ENCODE results near the gene RAPGEF5.

RAPGEF5 gene

DNA sequence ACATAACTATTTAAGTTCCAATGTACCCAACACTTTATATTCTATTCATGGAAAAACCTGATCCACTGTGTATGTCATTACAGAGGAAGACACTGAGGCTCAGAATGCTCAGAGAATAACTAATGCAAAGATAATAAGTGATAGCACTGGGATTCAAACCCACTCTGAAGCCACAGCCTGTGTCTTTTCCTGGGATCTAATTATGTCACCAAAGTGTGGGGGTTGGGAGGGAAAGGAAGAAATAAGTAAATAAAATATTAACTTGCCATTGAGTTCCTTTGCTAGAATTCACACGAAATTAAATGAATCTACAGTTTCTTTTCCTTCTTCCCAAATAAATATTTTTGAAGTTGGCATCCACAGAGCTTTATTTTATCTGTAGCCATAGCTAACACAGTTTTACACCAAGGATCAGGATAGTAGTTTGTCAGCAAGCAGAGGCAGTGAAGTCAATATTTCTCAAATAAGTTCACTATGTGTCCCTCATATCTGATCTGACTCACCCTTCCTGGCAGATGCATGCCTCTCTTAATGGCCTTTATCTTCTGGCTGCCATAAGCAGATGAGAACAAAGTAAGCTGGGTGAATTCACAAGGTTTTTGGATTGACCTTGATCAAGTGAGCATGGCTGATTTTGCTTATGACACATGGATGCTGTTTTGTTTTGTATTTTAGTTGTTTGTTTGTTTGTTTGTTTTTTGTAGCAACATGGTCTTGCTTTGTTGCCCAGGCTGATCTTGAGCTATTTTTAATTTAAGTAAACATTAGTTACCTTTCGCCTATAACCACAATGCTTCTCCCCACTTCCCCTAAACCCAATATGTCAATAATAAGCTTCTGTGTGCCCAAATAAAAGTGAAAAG lies 6.3 kb downstream of the RAPGEF5 start:
- DNase-seq (ENCODE audit: low read depth in 3 of 3, low spot score in 1 of 3): no peak

DNA sequence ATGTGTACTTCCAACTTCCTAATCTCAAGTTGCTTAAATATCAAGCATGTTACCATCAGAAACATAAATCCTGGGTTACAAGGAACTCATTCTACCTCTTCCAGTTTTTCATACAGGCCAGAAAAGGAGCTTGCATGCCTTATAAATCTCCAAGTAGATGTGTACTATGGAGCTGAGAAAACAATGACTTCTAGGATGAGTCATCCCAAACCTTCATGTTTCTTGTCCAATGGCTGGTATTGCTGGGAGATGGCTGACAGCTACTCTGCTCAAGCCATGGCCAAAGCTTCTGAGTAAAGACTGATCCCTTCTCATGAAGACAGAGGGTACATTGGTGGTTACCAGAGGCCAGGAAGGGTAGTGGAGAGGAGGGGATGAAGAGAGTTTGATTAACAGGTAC lies 8.6 kb downstream of the RAPGEF5 start:
- DNase-seq (ENCODE audit: low read depth in 3 of 3, low spot score in 1 of 3): no peak

DNA sequence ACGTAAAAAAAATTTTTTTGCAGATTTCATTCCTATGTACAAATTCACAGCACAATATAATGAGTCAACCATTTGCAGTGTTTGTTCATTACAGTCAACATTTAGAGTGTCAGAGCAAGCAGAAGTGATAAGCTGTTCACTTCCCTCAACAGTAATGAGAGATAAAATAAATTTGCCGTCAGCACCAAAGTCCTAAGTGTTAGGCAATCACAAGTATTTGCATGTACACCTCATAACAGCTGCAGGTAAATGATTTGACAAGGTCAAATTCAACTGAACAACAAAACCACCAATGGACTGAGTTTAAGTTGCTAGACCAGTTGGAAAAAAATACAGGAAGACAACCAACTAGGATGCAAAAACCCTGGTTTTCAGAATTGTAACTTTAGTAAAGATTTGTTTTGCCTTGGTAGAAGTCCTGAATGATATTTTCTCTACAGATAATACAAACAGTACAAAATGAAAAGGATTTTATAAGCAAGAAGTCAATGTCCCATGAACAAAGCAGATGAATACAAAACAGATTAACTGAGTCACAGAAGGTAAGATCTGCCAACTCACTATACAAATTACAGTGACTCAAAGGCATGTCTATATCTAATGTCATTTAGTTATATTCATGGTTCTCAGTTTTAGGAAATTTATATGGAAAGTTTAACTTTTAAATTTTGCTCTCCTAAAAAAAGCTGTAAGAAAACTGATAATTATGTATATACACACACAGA lies 10.4 kb downstream of the RAPGEF5 start:
- no peak for DNase-seq (ENCODE audit: low read depth in 3 of 3, low spot score in 1 of 3)

DNA sequence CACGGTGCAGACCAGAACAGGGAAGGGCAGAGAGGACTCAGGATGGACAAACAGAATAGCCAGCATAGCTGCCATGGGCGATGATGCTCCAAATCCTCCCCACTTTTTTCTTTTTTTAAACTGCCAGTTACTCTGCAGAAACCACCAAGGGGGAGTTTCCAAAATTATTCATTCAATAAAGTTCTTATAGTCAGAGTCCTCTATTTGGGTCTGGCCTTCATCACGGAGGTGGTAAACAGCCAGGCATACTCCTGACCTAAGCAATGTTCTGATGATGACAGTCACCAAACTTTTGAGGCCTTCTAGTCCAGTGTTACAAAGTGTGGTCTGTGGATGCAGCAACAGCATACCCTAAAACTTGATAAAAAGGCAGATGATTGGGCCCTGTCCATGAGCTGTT lies 12.3 kb downstream of the RAPGEF5 start:
- DNase-seq (ENCODE audit: low read depth in 3 of 3, low spot score in 1 of 3): no peak

DNA sequence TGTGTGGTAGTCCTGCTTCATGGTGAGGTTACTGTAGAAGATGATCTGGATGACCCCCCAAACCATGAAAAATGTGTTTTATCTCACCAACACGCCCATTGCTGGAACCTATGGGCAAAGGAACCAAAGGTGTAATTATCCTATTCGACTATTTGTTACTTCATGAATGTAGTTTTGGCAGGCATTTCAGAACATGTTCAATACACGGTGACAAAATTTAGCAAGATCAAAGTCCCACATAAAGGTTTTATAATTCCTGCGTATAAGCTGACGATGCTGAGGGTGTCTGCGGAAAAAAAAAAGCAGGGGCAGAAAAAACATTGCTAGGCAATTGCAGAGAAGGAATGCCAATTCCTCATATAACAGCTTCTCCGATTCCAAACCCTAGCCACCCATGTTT lies 13.3 kb downstream of the RAPGEF5 start:
- no peak for DNase-seq (ENCODE audit: low read depth in 3 of 3, low spot score in 1 of 3)

DNA sequence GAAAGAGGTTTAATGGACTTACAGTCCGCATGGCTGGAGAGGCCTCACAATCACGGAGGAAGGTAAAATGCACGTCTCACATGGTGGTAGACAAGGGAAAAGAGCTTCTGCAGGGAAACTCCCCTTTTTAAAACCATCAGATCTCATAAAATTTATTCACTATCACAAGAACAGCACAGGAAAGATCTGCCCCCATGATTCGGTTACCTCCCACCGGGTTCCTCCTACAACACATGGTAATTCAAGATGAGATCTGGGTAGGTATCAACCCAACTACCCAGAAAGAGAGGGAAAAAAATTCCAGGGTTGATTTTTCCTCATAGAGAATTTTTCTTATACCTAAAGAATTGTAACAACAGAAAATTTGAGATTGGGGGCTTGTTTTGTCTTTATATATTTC lies 13.9 kb downstream of the RAPGEF5 start:
- DNase-seq (ENCODE audit: low read depth in 3 of 3, low spot score in 1 of 3): no peak

DNA sequence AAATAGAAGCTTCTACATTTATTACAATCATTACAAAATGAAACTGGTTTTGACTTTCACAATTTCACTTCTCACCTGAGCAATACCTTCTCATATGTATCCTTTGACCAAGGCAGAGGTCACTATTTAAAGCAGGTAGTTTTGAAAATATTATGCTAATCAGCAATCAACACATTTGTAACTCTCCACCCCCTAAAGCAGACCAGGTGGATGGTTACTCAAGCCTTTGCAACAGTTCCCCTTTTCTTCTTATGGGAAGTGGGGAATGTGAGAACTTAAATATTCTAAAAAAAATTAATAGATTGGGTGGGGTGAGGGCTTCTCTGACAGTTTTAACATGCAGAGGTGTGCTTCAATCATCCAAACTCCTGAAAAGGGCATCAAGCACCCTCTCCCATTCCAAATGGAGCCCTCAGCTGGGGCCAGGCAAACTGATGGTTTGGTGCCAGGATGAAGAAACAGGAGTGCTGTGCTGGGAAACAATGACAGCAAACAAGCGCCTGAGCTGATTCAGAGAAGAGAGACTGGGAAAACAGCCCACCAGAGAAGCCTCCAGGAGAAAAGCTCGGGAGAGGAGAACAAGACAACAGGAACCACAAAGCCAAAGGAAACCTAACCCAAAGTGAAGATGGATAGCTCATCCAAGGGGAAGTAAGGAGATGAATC lies 17.1 kb downstream of the RAPGEF5 start:
- no peak for DNase-seq (ENCODE audit: low read depth in 3 of 3, low spot score in 1 of 3)

DNA sequence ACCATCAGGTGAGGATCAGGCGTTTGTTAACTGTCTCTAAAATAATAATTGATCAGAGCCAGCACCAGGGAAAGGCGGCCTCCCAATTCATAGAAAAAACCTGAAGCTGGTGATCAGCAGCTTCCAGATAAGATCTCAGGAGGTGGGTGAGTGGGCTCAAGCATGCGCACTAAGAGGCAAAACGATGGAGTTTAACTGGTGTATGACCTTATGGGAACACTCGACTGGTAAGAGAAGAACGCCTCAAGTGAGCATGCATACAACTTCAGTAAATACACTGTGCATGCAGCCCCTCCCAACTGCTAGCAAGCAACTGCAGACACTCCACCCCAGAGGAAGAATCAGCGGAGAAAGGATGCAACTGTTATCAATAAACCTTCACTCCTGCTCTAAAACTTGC lies 18.1 kb downstream of the RAPGEF5 start:
- no peak for DNase-seq (ENCODE audit: low read depth in 3 of 3, low spot score in 1 of 3)

DNA sequence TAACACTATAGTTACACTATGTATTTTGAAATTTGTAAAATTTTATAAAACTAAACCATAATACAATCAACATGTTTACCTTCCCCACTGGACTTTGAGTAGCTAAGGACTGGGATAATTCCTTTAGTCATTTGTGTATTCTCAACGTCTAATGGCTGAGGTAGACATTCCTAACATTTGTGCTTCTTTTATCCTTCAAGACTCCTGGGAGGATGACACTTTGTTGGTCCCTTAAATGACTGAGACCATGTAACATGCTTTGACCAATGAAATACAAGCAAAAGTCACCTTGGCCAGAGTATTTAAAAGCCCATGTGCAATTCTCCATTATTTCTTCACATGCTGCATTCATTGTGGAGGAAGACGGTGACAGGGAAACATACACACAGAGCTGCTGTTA lies 18.5 kb downstream of the RAPGEF5 start:
- DNase-seq (ENCODE audit: low read depth in 3 of 3, low spot score in 1 of 3): no peak

DNA sequence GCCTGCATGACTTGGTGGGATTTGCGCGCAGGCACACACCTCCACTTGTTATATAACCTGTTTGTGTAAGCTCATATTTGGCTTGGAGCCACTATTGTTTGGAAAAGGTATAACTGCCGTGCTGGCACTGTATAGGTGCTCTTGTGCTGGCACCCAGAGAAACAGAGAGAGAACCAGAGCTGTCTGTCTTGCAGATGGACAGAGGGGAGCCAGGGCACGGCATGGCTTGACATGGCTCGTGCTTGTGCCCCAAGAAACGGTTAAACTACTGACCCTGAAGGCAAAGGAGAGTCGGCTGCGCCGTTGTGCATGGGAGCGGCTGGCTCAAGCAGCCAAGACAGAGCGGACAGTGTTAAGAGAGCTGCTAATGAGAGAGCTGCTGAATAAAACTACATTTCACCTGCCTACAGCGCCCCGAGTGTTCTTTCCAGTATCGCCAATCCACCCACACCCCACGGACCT lies 23.2 kb downstream of the RAPGEF5 start:
- no peak for DNase-seq (ENCODE audit: low read depth in 3 of 3, low spot score in 1 of 3)

DNA sequence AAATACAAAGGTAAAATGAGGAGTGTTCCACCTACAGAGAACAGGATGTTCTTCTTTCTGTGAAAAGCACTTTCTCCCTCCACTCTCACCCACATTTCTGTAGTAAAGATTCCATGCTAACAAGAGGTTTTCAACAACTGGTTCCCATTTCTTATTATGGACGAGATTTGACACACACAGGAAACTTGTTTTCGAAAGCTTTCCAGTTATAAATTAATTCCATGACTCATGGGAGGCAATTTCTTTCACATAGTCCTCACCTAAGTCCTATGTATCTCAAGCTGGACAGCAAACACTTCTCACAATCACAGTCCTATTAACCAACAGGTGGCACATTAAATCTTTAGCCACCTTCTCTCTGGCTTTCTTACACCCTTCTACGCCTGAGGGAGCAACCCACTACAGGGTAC lies 24.5 kb downstream of the RAPGEF5 start:
- no peak for DNase-seq (ENCODE audit: low read depth in 3 of 3, low spot score in 1 of 3)

DNA sequence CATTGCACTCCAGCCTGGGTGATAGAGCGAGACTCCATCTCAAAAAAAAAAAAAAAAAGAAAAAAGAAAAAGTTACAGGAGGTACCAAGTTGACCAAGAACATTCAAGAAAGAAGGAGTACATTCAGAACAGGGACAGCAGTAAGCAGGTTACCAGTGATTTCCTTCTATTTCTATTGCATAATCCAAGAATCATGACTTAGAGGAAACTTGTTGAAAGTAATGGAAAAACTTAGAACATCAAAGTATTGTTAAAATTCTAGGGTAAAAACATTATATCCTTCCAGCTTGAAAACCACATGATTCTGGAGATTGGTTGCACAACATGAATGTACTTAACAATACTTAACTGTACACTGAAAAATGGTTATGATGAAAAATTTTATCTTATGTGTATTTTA lies 25.2 kb downstream of the RAPGEF5 start:
- no peak for DNase-seq (ENCODE audit: low read depth in 3 of 3, low spot score in 1 of 3)

DNA sequence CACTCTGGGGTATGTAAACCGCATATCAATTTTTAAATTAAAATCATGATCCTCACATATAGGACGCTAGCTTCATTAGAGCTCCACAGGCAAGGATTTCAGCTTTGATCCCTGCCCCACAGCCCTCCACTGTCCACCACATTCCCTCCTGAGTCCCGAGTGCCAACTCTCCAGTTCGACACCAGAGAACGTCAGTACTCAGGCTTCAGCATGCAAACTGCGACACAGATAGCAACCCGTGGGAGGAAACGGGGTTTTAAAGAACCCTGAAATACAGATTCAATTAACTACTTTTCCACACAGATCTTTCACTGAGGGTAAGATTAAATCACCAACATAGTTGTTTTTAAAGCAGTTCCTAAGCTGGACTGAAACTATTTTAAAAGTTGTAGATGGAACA lies 26.1 kb downstream of the RAPGEF5 start:
- DNase-seq (ENCODE audit: low read depth in 3 of 3, low spot score in 1 of 3): no peak

DNA sequence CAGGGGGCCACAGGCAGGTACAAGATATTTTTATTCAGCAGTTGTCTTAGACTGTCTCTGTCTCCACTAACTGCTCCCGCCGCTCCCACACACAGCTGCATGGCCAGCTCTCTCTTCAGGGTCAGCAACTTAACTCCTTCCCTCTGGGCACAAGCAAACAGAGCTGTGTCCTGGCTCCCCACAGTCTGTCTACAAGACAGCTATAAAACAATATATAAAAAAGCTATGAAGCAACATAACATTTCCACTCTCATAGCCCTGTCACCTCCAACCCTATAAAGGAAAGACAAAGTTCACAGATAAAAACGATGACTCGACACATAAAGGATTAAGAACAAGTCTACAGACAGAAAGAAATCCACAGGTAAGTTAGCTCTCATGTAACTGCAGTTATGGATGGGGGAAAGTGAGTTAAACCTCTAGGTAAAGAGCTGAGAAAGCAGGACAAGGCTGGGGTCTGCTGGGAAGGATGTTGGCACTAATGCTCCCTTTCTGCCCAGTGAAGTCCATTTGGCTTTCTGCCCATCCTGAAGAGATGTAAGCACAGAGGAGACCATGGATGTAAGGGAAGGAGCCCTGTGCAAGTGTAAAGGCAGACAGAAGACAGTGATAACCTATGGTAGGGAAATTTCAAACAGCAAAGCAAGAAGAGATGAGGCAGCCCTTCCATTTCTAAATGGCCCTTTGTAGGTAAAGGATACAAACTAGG lies 27.0 kb downstream of the RAPGEF5 start:
- DNase-seq (ENCODE audit: low read depth in 3 of 3, low spot score in 1 of 3): no peak

DNA sequence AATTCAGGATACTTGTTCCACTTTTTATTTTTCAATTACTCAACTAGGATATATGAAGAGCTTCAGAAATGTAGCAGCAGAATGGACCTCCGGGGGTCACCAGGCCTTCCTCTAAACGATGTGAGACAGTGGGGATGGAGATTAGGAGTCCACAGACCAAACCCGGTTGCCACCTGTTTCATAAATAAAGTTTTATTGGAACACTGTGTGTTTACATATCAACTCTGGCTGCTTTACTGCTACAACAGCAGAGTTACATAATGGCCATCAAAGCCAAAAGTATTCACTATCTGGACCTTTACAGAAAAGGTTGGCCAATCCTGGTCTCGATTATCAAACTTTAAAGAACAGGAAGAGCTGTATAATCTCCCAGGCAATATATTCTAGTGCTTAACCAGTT lies 30.8 kb downstream of the RAPGEF5 start:
- DNase-seq (ENCODE audit: low read depth in 3 of 3, low spot score in 1 of 3): no peak

DNA sequence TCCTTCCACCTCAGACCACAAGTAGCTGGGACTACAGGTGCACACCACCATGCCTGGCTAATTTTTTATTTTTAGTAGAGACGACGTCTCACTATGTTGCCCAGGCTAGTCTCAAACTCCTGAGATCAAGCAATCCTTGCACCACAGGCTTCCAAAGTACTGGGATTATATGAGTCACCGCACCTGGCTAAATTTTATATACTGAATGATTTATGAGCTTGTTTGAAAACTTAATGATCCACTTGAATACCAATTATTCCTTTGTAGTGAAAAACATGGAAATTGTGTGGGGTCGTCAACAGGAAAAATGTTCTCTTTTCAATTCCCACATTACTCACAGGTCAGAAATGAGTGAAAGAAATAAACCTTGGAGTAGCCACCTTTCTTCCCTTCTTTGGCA lies 31.3 kb downstream of the RAPGEF5 start:
- DNase-seq (ENCODE audit: low read depth in 3 of 3, low spot score in 1 of 3): no peak

DNA sequence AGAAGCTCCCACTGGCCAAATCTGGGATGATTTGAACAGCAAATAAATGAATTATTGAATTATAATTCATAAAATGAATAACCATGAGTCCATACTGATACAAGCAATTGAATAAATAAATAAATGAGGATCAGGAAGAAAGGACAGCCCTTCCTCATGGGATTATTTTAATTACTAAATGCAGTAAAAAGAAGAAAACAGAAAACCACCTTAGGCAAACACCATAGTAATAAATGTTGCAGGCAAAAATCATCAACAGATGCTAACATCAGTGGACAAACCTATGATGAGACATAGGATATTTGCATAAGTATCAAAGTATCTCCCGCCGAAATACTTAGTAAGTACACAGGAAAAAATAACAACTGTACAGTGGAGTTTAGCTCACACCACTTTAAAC lies 33.2 kb downstream of the RAPGEF5 start:
- no peak for DNase-seq (ENCODE audit: low read depth in 3 of 3, low spot score in 1 of 3)

DNA sequence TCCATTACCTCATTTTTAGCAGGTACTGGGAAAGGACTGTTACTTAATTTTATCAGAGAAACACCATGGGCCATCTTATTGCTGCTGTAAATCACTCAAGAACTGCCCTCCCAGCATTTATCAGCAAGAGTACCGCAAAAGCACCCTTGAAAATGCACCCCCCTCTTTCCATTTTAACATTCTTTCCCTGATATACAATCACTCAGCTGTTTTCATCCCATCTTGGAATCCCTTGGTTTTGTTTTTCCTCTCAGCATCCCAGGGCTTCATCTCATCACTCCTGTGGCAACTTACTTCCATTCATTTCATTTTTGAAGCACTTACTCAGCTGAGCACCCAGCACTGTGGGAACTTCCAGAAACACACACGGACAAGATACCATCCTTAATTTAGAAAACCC lies 36.5 kb downstream of the RAPGEF5 start:
- DNase-seq (ENCODE audit: low read depth in 3 of 3, low spot score in 1 of 3): no peak

DNA sequence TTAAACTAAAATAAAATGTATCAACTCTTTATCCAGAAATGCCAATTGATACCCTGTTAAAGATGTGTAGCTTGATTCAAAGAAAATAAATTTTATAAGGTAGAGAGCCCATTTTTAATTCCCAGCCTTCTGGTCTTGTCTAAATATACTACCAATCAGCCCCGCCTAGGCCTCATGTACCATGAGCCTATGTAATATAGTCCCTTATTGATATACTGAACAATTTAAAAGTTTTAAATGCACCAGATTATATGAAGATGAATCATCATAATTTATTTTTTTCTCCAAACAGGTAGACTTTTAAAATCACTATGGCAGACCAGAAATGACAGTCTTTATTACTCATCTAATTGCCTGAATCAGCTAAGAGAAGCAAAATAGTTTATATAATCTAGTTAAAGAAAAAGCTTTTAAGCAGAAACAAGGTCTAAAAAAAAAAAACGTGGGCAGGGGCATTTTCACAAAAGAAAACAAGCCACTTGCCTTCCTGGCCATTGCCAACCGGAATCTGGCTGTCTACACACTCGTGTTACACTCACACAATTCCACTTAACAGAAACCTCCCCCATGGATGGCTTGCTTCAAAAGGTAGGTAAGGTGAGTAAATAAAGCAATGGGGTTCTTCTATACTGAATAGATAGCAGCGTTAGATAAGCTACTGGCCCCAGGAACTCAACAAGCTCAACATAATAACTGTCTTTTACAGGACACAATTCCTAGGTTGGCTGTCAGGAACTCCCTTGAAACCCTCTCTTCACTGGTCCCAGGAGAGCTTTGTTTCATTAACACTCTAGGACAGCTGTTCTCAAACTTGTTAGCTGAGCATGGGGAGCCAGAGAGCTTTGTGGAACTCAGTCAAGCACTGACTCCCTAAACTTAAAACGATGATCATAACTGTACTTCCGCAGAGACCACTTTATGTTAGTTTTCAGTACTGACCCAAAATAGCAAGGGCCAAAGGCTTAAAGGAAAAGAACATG lies 37.2 kb downstream of the RAPGEF5 start:
- DNase-seq (ENCODE audit: low read depth in 3 of 3, low spot score in 1 of 3): no peak

DNA sequence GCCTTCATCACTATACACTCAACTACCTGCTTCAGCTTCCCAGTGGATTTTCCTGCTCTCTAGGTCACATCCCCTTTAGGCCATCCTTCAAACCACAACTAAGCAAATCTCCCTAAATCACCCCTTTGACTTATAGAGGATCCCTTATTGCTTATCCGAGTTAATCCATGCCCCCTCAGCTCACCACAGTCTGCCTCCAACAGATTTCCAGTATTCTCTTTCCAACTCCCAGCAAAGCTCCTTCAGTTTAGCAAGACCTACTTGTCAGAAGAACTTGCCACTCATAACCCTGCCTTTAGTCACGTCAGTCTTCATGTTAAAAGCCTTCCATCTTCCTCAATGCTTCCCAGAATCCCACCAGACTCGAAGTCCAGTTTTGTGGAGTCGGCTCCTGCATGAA lies 38.6 kb downstream of the RAPGEF5 start:
- DNase-seq (ENCODE audit: low read depth in 3 of 3, low spot score in 1 of 3): no peak
